Endodermal cell (in vitro differentiated cells): Measurements from ENCODE around the gene POLE2. TPM values are rescaled to one million over a fixed set of nuclear protein-coding genes. Genes with fewer than 3 reads are reported as not detected.

Source experiments
- DNase-seq: peaks from one replicate; pipeline ENCODE4 v3.0.0-alpha.2; 2017
- H3K27ac ChIP-seq: 2 replicates; pipeline ENCODE4 v1.5.1; 2013; ENCODE audit warnings: mild to moderate bottlenecking, low read depth, low read length, moderate library complexity
- H3K27me3 ChIP-seq: 2 replicates; pipeline ENCODE4 v1.6.1; 2013; ENCODE audit warnings: mild to moderate bottlenecking, low read length, moderate library complexity; ENCODE audit not compliant: insufficient read depth, control insufficient read depth, poor library complexity, severe bottlenecking
- H3K36me3 ChIP-seq: 2 replicates; pipeline ENCODE4 v1.7.0; 2013; ENCODE audit warnings: mild to moderate bottlenecking, low read length, moderate library complexity; ENCODE audit not compliant: control insufficient read depth, insufficient read depth
- H3K4me1 ChIP-seq: one replicate; pipeline ENCODE4 v1.7.0; 2013; ENCODE audit warnings: low read length; ENCODE audit not compliant: control insufficient read depth, insufficient read depth
- H3K4me3 ChIP-seq: 2 replicates; pipeline ENCODE4 v1.5.1; 2013; ENCODE audit warnings: mild to moderate bottlenecking, low read length, moderate library complexity
- H3K9ac ChIP-seq: 2 replicates; pipeline ENCODE4 v1.6.1; 2013; ENCODE audit warnings: mild to moderate bottlenecking, low read length, moderate library complexity; ENCODE audit not compliant: poor library complexity, severe bottlenecking; ENCODE audit errors: extremely low read depth
- H3K9me3 ChIP-seq: 2 replicates; pipeline ENCODE4 v1.6.1; 2013; ENCODE audit warnings: mild to moderate bottlenecking, low read length, moderate library complexity; ENCODE audit not compliant: control insufficient read depth
- H3K27ac Mint-ChIP-seq: 2 replicates; pipeline ENCODE4 v1.8.0; 2020; ENCODE audit warnings: mixed read lengths
- H3K27me3 Mint-ChIP-seq: 2 replicates; pipeline ENCODE4 v1.8.0; 2021; ENCODE audit warnings: mild to moderate bottlenecking, mixed read lengths; ENCODE audit not compliant: insufficient read depth
- H3K36me3 Mint-ChIP-seq: 2 replicates; pipeline ENCODE4 v1.8.0; 2020; ENCODE audit warnings: low read depth, mixed read lengths
- H3K4me1 Mint-ChIP-seq: 2 replicates; pipeline ENCODE4 v1.8.0; 2020; ENCODE audit warnings: mixed read lengths
- H3K4me3 Mint-ChIP-seq: 2 replicates; pipeline ENCODE4 v1.8.0; 2020; ENCODE audit warnings: mild to moderate bottlenecking, moderate library complexity, mixed read lengths
- H3K9me3 Mint-ChIP-seq: 2 replicates; pipeline ENCODE4 v1.8.0; 2020; ENCODE audit warnings: mild to moderate bottlenecking, mixed read lengths
- CTCF ChIP-seq: fragments of 200-600 bp; sonication (generic); conservative IDR thresholded peaks from 2 replicates; pipeline ENCODE4 v1.5.0; 2021; ENCODE audit warnings: antibody characterized with exemption, mild to moderate bottlenecking
- WGBS, 2 experiments: methylation state at CpG; one replicate each; pipeline versions ENCODE4 v1.1.5 to v1.1.7; 2013; ENCODE audit warnings: missing lambda C conversion rate in 2 of 2, mixed read lengths in 1 of 2; ENCODE audit not compliant: insufficient coverage in 1 of 2, insufficient read length in 1 of 2; 5-methylcytosine and 5-hydroxymethylcytosine counted together
- total RNA-seq, 2 donors: library from RNA; stranded (reverse); fragmentation: NEBNext Ultra II Directional in 1 of 2; extraction: Animal tissue kit (Norgen Biotek cat#: 25700) in 1 of 2; gene quantifications; 2 replicates in 1 of 2; 3 replicates in 1 of 2; pipeline ENCODE4 v1.2.1, GENCODE V29; 2021

The POLE2 gene
- total RNA-seq, 2 donors from 2014 or later, result 25.5 to 33.6 TPM

- H3K4me3 Mint-ChIP-seq, result no peak overlapping the region
- Histone ChIP-seq H3K27ac (no peak overlapping the region), H3K4me3 (no peak overlapping the region), H3K36me3 (peaks cover 37% of the 10 kb centered on the region), H3K9ac (no peak overlapping the region), H3K4me1 (no peaks in the 10 kb centered on the region), H3K27me3 (no peaks in the 10 kb centered on the region), H3K9me3 (no peaks in the 10 kb centered on the region)
- H3K27me3 Mint-ChIP-seq, result no peaks in the 10 kb centered on the region
- no peaks in the 10 kb centered on the region for H3K4me1 Mint-ChIP-seq
- H3K36me3 Mint-ChIP-seq, result peaks cover 22% of the 10 kb centered on the region
- H3K9me3 Mint-ChIP-seq, result no peaks in the 10 kb centered on the region
- H3K27ac Mint-ChIP-seq, result no peak overlapping the region
- 94 to 95% methylated on average over 8 of the region's 8 CpGs for WGBS, 2 experiments
- no peak for DNase-seq
- TF ChIP-seq CTCF, result no peak
Observed at GRCh38 chr14:49612671-49613070, 75.3 kb downstream of the POLE2 start.

- TF ChIP-seq CTCF, result no peak
- Mint-ChIP-seq H3K27me3 (no peaks in the 10 kb centered on the region), H3K4me1 (no peaks in the 10 kb centered on the region), H3K4me3 (no peak overlapping the region), H3K9me3 (no peaks in the 10 kb centered on the region), H3K36me3 (peaks cover 24% of the 10 kb centered on the region), H3K27ac (no peak overlapping the region)
- Histone ChIP-seq H3K27me3 (no peaks in the 10 kb centered on the region), H3K27ac (no peak overlapping the region), H3K9ac (no peak overlapping the region), H3K36me3 (peaks cover 37% of the 10 kb centered on the region), H3K4me1 (no peaks in the 10 kb centered on the region), H3K4me3 (no peak overlapping the region), H3K9me3 (no peaks in the 10 kb centered on the region)
- DNase-seq, result no peak
- WGBS, 2 experiments, result 96 to 99% methylated on average over 3 to 4 of the region's 4 CpGs
Observed at GRCh38 chr14:49612251-49612650, 75.8 kb downstream of the POLE2 start.

- no peaks in the 10 kb centered on the region for H3K9me3 ChIP-seq
- no peak overlapping the region for H3K27ac ChIP-seq
- Mint-ChIP-seq H3K9me3 (no peaks in the 10 kb centered on the region), H3K36me3 (peaks cover 29% of the 10 kb centered on the region), H3K4me1 (no peaks in the 10 kb centered on the region), H3K27me3 (no peaks in the 10 kb centered on the region), H3K4me3 (no peak overlapping the region), H3K27ac (no peak overlapping the region)
- H3K9ac ChIP-seq, result no peak overlapping the region
- no peak for TF ChIP-seq CTCF
- peaks cover 31% of the 10 kb centered on the region for H3K36me3 ChIP-seq
- no peaks in the 10 kb centered on the region for H3K4me1 ChIP-seq
- DNase-seq, result no peak
- H3K27me3 ChIP-seq, result no peaks in the 10 kb centered on the region
- no peak overlapping the region for H3K4me3 ChIP-seq
- 86 to 88% methylated on average over 6 of the region's 6 CpGs for WGBS, 2 experiments
Observed at GRCh38 chr14:49607583-49607982, 80.4 kb downstream of the POLE2 start.
